OCI-LY7 (cell line): ENCODE measurements around the gene PNMA8B. TPM values are rescaled to one million over a fixed set of nuclear protein-coding genes. Genes with fewer than 3 reads are reported as not detected.

ENCODE experiments used
- BruUV-seq: library from RNA; stranded (reverse); fragments of 400-500 nt; replicated peaks from 2 replicates; lab custom pipeline; 2021; lab: Mats Ljungman, UMichigan
- CTCF ChIA-PET: fragments of 300-600 bp; sonication (Branson Sonifier 250); formaldehyde crosslinking; loops from one replicate; lab custom pipeline; 2022; ENCODE audit warnings: antibody characterized with exemption; ENCODE audit not compliant: unreplicated experiment; lab: Charles Lee
- POLR2A ChIA-PET: fragments of 300-600 bp; sonication (Branson Sonifier 250); formaldehyde crosslinking; loops from one replicate; lab custom pipeline; 2022; ENCODE audit warnings: antibody characterized with exemption; lab: Charles Lee
- DNase-seq: peaks from one replicate; pipeline ENCODE4 v3.0.0-alpha.2; 2015; ENCODE audit warnings: low spot score
- H2AFZ ChIP-seq: fragments of 200-600 bp; sonication (generic), shearing (Covaris generic); 2 replicates; pipeline ENCODE4 v1.6.1; 2014; ENCODE audit warnings: mild to moderate bottlenecking, antibody characterized with exemption, low read length, moderate library complexity
- H3K27ac ChIP-seq: fragments of 200-600 bp; sonication (generic); 2 replicates; pipeline ENCODE4 v1.5.1; 2014; ENCODE audit warnings: mixed run types, low read depth, mild to moderate bottlenecking, moderate library complexity, low read length, inconsistent platforms; ENCODE audit not compliant: poor library complexity, severe bottlenecking
- H3K36me3 ChIP-seq: fragments of 200-600 bp; sonication (generic); 2 replicates; pipeline ENCODE4 v1.6.1; 2014; ENCODE audit warnings: mild to moderate bottlenecking, antibody characterized with exemption, low read length, moderate library complexity, mixed read lengths; ENCODE audit not compliant: insufficient read depth
- H3K4me1 ChIP-seq: fragments of 200-600 bp; sonication (generic); 2 replicates; pipeline ENCODE4 v1.5.1; 2014; ENCODE audit warnings: mild to moderate bottlenecking, low read length; ENCODE audit not compliant: insufficient read depth, poor library complexity, severe bottlenecking
- H3K4me2 ChIP-seq: fragments of 200-600 bp; sonication (generic); 2 replicates; pipeline ENCODE4 v1.6.1; 2014; ENCODE audit warnings: mild to moderate bottlenecking, low read length
- H3K4me3 ChIP-seq: fragments of 200-600 bp; sonication (generic); 2 replicates; pipeline ENCODE4 v1.5.1; 2014; ENCODE audit warnings: mild to moderate bottlenecking, low read depth, low read length; ENCODE audit not compliant: poor library complexity, severe bottlenecking
- H3K79me2 ChIP-seq: fragments of 200-600 bp; sonication (generic); 2 replicates; pipeline ENCODE4 v1.6.1; 2016; ENCODE audit warnings: low read depth, mild to moderate bottlenecking, low read length, moderate library complexity, mixed read lengths; ENCODE audit not compliant: insufficient read depth
- H3K9me2 ChIP-seq: fragments of 200-600 bp; sonication (generic); 2 replicates; pipeline ENCODE4 v1.6.1; 2016; ENCODE audit warnings: mild to moderate bottlenecking, low read length, mixed read lengths; ENCODE audit not compliant: insufficient read depth
- H3K9me3 ChIP-seq: fragments of 200-600 bp; sonication (generic); 2 replicates; pipeline ENCODE4 v1.6.1; 2014; ENCODE audit warnings: mild to moderate bottlenecking, mixed run types, low read length, mixed read lengths
- H4K20me1 ChIP-seq: fragments of 200-600 bp; sonication (generic); 2 replicates; pipeline ENCODE4 v1.6.1; 2014; ENCODE audit warnings: mild to moderate bottlenecking, antibody characterized with exemption, low read length, moderate library complexity, mixed read lengths; ENCODE audit not compliant: insufficient read depth
- EZH2phosphoT487 ChIP-seq: fragments of 200-600 bp; sonication (generic); IDR thresholded peaks from 2 replicates; pipeline ENCODE4 v1.6.1; 2018; ENCODE audit warnings: low read depth, borderline replicate concordance, mild to moderate bottlenecking, mixed run types, antibody characterized with exemption, low read length, moderate library complexity, mixed read lengths
- intact Hi-C: fragments of 100-400 bp; cut with micrococcal nuclease; formaldehyde crosslinking; loops from one replicate; pipeline ENCODE4 v1.10.0; 2022; ENCODE audit not compliant: unreplicated experiment
- total RNA-seq, 2 experiments: library from RNA; depleted of rRNA in 1 of 2; stranded (reverse); fragments of >200 nt in 1 of 2; shearing (Covaris generic) in 1 of 2; gene quantifications; 2 replicates each; pipeline ENCODE4 v1.2.3, GENCODE V29; 2014 to 2022
- TF ChIP-seq, protein P1 (sequence below): fragments of 200-600 bp; sonication (generic); conservative IDR thresholded peaks from 2 replicates; pipeline ENCODE4 v1.5.1; 2014; ENCODE audit warnings: mild to moderate bottlenecking, antibody characterized with exemption, low read length, moderate library complexity, mixed read lengths

Gene PNMA8B
- total RNA-seq, 2 experiments from 2014 or later: 0.40 to 2.0 TPM

DNA sequence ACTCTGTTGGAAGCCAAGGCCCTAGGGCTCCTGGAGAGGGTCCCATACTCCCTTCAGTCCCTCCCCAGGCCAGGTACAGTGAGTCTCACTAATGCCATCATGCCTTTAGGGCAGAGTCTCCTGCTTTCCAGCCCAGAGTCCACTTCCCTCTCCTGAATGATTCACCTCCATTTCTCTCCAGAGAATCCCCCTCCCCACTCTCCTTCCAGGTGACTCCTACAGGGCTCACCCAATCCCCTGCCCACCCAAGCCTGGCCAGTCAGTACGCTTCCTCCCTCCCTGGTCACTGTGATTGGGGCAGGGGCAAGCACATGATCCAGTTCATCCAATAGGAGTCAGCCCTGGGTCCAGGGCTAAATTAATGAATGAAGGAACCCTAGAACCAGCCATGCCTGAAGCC, 35.0 kb upstream of the PNMA8B start:
- POLR2A ChIA-PET: no interaction called here
- no peaks in the 10 kb centered on the region for H3K9me3 ChIP-seq
- TF ChIP-seq, protein P1, sequence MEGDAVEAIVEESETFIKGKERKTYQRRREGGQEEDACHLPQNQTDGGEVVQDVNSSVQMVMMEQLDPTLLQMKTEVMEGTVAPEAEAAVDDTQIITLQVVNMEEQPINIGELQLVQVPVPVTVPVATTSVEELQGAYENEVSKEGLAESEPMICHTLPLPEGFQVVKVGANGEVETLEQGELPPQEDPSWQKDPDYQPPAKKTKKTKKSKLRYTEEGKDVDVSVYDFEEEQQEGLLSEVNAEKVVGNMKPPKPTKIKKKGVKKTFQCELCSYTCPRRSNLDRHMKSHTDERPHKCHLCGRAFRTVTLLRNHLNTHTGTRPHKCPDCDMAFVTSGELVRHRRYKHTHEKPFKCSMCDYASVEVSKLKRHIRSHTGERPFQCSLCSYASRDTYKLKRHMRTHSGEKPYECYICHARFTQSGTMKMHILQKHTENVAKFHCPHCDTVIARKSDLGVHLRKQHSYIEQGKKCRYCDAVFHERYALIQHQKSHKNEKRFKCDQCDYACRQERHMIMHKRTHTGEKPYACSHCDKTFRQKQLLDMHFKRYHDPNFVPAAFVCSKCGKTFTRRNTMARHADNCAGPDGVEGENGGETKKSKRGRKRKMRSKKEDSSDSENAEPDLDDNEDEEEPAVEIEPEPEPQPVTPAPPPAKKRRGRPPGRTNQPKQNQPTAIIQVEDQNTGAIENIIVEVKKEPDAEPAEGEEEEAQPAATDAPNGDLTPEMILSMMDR: no peak
- no peak for TF ChIP-seq EZH2phosphoT487
- no peaks in the 10 kb centered on the region for H3K36me3 ChIP-seq
- intact Hi-C loops: no loop called here
- CTCF ChIA-PET: no interaction called here
- H2AFZ ChIP-seq: peak overlapping the region; percentile 44; the same call in 1 of the 2 replicates
- no peaks in the 10 kb centered on the region for H4K20me1 ChIP-seq
- H3K4me3 ChIP-seq: no peak overlapping the region
- DNase-seq: peak; percentile 45
- no peaks in the 10 kb centered on the region for H3K4me1 ChIP-seq
- no peaks in the 10 kb centered on the region for H3K9me2 ChIP-seq
- BruUV-seq: no TSS peak
- no peaks in the 10 kb centered on the region for H3K79me2 ChIP-seq
- no peak overlapping the region for H3K4me2 ChIP-seq
- no peak overlapping the region for H3K27ac ChIP-seq

DNA sequence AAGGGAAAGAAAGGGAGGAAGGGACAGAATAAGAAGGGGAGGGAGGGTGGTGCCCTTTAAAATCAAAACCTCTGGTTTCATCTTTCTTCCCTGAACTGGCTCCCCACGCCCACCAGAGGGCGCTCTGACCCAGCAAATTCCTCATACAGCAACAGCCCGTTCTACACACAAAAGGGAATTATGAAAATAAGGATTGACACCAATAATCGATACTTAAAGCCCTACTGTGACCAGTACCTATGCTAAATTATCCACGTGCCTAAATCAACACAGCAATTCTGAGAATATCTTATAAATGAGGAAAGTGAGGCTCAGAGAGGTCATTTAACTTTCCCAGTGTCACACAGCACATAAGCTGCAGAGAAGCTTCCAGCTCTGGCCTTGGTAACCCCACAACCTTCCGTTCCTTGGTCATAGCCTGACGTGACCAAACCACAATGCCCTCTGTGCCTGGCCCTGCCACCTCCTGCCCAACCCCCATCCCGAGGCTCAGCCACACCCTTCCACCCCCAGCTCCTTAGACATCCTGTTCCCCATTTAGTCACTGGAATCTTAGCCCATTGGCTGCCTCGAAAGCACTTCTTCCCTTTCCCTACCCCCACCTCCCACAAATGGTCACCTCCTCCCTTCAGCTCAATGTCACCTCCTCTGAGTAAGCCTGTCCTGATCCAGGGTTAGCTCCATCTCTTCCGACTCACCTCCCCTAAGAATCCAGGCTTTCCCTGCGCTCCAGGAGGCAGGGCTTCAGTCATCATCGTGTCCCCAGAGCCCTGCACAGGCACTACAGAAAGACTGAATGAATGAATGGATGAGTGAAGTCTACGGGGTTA, 34.2 kb upstream of the PNMA8B start:
- CTCF ChIA-PET: no interaction called here
- H3K4me2 ChIP-seq: no peak overlapping the region
- peak overlapping the region; percentile 44; the same call in 1 of the 2 replicates for H2AFZ ChIP-seq
- TF ChIP-seq, protein P1: peak; percentile 100
- no peak for TF ChIP-seq EZH2phosphoT487
- H3K79me2 ChIP-seq: no peaks in the 10 kb centered on the region
- no peaks in the 10 kb centered on the region for H3K9me2 ChIP-seq
- intact Hi-C loops: loop anchor here (1.0 kb wide), 2 partner anchors 12 to 132 kb away; no protein-coding TSS in a partner anchor
- H3K4me1 ChIP-seq: no peaks in the 10 kb centered on the region
- H3K9me3 ChIP-seq: no peaks in the 10 kb centered on the region
- H4K20me1 ChIP-seq: no peaks in the 10 kb centered on the region
- H3K4me3 ChIP-seq: no peak overlapping the region
- BruUV-seq: no TSS peak
- peak; percentile 65 for DNase-seq
- H3K27ac ChIP-seq: no peak overlapping the region
- POLR2A ChIA-PET: interaction anchor here (0.5 kb wide), 1 partner anchor 24 kb away, joined by 4 read pairs; no protein-coding TSS in a partner anchor
- no peaks in the 10 kb centered on the region for H3K36me3 ChIP-seq
